ENCODE results near the gene NCL.

The NCL gene, protein sequence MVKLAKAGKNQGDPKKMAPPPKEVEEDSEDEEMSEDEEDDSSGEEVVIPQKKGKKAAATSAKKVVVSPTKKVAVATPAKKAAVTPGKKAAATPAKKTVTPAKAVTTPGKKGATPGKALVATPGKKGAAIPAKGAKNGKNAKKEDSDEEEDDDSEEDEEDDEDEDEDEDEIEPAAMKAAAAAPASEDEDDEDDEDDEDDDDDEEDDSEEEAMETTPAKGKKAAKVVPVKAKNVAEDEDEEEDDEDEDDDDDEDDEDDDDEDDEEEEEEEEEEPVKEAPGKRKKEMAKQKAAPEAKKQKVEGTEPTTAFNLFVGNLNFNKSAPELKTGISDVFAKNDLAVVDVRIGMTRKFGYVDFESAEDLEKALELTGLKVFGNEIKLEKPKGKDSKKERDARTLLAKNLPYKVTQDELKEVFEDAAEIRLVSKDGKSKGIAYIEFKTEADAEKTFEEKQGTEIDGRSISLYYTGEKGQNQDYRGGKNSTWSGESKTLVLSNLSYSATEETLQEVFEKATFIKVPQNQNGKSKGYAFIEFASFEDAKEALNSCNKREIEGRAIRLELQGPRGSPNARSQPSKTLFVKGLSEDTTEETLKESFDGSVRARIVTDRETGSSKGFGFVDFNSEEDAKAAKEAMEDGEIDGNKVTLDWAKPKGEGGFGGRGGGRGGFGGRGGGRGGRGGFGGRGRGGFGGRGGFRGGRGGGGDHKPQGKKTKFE

DNA sequence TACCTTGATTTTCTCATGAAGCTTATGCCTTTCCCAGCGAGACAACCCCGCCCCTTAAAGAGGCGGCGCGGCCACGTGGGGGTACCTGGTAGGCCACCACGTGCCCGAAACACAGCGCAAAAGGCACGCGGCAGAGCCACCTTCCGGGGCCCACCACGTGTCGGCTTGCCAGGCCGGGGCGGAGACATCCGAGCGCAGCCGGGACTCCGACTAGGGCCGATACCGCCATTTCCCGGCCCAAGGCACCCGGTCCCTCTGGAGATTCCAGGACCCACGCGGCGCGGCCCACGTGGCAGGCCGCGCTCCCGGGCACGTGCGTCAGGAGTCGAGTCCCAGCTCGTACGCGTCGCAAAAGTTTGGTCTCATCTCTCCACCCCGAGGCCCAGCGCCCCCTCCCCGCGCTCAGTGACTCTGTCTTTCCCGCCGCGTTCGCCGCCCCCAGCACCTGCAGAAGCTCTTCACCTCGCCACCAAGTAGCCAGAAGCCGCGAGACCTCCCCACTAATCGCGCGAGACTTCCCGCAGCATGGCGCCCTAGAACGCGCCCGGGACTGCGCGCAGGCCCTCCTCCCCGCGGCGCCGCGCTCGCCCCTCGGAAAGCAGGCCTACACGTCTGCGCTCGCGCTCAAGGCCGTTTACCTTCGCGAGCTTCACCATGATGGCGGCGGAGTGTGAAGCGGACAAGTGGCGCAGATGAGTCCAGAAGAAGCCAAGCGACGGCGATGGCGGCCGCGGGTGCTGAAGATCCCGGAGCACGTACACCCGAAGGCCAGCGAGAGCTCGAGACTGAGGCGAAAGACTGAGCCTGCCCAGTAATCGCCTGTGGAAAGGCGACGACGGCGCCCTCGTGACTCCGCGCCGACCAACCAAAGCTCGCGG is at the start of gene NCL:
TSS of gene NCL (minus strand) at position 787 of the 878 bp plus-strand sequence. CDS start at position 656, 131 bp downstream.
- peak; percentile 97 for DNase-seq

DNA sequence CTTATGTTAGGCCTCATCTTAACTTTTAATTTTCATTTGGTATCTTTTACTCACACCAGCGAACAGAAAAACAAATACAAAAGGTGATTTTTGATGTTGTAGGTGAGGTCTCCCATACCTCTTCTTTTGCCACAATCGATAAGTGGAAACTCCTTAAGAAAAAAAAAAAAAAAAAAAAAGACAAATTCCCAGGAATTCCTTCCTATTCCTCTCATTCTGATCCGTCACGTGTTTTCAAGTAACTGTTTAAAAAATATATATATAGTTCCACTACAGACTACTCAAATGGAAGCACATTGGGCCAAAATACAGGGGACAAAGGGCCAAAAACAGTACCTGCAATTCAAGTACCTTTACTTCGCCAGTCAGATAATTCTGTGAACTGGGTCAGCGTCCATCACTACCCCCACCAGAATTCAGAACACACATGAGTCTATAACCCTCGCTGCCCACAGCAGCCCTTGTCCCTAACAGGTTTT is 49.5 kb upstream of the NCL start:
- no peak for DNase-seq

DNA sequence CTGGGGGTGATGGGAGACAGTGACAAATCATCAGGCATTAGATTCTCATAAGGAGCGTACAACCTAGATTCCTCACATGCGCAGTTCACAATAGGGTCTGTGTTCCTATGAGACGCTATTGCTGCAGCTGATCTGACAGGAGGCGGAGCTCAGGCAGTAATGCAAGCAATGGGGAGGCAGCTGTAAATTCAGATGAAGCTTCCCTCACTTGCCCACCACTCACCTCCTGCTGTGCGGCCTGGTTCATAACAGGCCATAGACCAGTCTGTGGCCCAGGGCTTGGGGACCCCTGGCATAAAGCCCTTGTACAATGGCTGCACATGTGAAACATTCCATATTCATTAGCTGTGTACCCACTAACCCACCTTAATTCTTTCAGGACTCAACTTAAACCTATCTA is 47.9 kb upstream of the NCL start:
- no peak for DNase-seq

DNA sequence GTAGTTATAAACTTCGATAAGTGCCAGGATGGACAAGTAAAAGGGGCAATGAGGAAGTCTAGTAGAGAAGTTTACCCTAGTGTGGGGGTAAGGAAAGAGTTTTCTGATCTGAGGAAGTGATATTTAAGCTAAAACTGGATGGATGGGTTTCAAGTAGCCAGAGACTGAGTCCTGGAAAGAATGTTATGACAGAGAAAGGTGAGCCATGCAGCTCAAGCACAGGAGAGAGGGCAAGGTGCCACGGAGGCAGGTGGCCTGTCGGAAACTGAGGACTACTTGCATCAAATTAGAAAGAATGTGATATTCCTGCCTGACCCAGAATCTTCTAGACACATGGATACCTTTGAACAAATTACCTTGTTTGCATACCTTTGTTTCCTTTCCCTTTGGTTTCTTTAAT is 39.5 kb upstream of the NCL start:
- DNase-seq = no peak

DNA sequence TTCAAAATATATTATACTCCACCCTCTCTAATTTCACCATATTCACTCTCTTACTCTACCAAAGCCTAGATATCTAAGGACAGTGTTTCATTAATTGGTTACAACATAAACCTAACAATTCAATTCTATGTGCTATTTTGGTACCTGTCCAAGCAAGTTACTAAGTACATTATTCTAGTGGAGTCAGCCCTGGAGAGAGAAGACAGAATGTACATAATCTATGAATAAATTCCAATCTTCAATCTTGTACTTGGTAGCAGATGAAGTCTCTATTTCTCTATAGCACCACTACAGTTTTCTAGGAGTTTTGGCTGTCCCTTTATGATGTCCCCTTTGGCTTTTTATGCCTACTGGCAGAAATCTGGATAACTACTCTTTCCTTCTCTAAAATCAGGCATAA is 38.3 kb upstream of the NCL start:
- no peak for DNase-seq

DNA sequence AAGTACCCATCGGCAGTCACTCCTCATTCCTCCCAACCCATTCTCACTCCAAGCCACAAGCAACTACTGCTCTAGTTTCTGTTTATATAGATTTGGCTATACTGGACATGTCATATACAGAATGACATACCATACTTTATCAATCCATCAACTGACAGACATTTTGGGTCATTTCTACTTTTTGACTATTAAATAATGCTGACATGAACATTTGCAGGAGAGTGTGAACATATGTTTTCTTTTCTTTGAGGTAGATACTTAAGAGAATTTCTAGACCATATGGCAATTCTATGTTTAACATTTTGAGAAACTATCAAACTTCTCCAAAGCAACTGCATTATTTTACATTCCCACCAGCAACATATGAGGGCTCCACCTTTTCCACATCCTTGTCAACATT is 33.4 kb upstream of the NCL start:
- no peak for DNase-seq

DNA sequence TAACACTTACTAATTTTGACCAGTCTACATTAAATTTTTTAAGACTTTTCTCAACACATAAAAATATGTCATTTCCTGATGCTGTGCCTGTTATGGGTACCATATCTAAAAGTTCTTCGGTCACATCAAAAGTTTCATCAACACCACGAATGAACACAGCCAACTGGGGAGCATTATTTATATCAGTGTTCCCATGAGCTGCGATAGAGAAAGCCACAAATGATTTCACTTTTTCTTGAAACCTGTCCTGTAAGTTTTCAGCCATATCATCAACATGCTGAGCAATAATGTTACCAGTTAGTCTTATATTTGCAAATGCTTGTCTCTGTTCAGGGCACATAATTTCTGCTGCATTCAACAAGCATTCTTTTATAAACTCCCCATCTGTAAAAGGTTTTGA is 30.4 kb upstream of the NCL start:
- DNase-seq = no peak

DNA sequence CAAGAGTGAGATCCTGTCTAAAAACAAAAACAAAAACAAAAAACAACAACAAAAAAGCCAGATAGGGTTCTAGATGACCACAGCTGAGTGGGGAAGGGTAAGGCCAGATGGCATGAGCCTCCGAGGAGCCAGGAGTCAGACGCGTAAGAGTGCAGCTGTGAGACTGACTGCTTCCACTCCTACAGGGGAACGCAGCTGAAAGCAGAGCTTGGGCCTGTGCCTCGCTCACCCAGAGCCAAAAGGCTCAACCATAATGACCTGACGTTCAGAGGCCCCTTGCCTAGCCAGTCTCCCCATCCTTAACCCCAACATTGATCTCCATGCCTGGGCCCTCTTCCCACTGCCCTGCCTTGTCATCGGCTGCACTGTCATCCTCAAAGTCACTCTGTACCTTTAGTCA is 26.5 kb upstream of the NCL start:
- no peak for DNase-seq

DNA sequence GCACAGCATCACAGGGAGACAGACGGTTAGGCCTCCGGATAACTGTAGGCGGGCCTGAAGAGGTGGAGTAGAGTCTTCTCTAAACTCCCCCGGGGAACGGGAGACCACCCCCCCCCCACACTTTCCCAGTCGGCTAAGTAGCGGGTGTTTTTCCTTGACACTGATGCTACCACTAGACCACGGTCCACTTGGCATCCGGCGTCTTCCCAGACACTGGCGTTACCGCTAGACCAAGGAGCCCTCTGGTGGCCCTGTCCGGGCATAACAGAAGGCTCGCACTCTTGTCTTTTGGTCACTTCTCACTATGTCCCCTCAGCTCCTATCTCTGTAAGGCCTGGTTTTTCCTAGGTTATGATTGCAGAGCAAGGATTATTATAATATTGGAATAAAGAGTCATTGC is 25.7 kb upstream of the NCL start:
- DNase-seq = no peak

DNA sequence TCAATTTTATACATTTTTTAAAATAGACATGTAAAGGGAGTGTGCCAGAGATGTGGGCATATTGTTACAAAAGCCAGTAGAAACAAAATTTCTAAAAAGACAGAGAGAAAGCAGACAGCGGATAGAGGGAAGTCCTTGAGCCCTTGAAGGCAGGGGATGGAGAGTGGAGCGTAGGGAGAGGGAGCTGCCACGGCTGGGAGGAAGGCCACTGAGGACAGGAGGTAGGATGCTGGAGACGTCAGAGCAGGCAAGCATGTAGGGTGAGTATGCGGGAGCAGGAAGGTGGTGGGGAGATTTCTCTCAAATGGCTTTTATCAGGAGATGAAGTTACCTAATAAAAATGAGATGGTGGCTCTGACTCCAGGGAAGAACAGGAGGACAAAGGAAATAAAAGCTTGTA is 24.0 kb upstream of the NCL start:
- DNase-seq = no peak

DNA sequence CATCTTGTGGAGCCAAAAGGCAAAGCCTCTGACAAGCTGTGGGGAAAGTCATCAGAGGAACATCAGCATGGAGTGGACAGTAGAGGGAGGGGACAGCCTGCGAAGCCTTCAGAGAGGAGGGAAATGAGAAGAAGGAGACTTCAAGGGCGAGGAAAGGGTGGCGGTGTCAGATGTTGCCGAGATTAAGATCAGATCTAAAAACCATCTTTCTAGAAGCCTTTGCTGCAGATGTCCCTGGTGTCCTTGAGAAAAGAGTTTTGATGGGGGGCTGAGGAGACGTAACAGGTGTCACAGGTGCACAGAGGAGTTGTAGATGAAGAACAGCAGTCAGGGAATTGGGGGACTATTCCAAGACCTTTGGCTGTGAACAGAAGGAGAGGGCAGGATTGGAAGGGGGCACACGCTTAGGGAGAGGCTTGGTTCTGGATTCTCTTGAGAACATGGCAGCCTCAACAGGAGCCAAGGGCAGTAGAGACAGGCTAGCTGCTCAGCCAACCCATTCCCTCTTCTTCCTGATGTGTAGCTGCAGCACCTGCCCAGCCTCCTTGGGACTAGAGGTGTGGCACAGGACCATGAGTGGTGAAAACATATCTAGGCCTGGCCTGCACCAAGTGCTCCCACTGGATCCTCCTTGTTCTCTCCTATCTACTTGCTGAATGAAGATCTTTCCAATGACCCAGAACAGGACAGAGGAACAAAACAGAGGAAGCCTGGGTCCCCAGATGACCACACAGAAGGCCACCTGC is 22.7 kb upstream of the NCL start:
- DNase-seq = no peak

DNA sequence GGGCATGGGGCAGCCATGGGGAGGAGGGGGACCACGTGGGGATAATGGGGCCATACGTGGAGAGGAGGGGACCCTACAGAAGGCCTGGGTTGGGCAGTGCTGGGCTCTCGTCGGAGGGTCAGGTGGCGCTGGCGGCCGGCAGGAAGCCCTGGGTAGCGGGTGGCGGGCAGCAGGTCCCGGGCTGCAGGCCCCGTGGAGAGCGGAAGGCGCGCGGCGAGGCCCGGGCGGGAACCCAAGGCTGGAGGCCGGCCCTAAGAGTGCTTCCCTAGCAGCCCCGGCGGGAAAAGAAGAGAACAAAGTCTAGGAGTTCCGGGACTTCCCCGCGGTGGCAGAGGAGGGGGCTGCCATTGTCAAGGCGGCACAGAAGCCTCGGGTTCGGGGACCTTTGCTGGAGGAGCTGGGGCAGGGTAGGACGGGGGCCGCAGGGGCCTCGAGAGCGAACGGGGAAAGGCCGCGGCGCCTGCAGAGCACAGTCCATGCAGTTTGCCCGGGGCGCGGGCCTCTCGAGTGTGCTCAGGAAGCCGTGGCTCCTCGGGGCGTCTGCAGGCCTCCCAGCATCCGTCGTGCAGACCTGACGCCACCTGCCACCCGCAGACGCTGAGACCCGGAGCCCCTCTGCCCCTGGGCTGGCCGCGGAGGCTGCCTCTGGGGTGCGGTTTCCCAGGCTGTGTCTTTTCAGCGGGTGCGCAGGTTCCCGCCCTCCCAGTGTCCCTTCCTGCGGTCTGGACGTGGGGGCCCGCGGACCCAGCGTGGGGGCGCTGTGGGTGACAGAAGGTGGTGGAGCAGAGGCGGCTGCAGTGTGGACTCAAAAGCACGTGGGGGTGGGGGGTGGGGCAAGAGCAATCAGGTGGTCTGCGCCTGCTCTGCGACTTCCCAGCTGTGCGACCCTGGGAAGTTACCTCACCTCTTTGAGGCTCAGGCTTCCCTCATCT is 19.4 kb upstream of the NCL start:
- DNase-seq = peak; percentile 5

DNA sequence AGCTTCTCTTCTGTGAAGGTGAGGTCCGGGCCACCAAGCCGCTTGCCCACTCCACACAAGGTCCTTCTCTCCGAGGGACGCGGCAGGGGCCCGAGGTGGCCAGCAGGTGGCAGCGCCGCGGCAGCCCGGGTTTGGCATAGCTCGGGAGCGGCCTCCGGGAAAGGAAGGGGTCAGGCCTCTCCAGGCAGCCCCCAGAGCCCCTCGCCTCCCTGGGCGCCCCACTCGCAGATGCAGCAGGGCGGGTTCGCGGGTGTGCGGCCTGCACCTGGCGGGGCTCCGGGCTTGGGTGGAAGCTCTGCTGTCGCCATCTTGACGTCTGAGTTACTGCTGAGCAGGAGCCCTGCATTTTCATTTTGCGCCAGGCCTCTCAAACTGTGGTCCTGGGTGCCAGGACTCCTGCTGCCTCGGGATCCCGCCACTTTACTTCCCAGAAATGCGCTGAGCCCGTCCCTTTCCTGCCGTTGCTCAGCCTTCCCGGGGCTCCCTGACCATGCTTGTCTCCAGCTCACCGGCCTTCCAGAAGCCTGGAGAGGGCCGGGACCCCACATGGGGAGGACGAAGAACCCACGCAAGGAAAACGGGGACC is 18.6 kb upstream of the NCL start:
- DNase-seq = peak; percentile 41

DNA sequence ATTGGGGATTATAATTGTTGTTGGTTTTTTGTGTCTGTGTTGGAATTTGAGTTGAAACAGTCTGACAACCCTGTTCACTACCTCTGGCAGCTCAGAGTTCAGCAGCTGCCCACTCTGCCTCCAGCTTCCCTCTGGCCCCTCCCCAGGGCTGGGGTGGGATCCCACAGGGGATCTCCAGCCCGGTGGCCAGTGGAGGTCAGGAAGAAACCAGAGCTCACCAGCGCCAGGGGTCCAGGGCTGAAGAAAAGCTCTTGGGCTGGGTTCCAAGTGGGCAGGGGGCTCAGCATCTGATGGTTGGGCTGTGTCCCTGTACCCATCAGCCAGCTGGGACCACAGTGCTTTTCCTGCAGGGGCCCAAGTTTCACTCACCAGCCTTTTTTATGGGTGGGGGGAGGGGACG is 16.5 kb upstream of the NCL start:
- no peak for DNase-seq

DNA sequence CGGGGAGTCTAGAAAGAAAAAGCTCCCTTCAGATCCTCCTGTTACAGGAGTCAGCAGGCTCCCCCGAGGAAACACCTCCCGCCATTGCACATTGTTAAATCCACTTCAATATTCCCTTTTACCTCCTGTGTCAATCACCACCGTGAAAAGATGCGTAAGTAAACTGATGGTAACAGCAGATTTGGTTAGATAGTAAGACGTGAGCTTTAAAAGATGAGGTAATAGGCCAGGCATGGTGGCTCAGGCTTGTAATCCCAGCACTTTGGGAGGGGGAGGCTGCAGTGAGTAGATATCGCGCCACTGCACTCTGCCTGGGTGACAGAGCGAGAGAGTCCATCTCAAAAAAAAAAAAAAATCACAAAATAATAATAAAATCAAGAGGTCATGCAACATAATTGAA is 15.2 kb upstream of the NCL start:
- DNase-seq = no peak

DNA sequence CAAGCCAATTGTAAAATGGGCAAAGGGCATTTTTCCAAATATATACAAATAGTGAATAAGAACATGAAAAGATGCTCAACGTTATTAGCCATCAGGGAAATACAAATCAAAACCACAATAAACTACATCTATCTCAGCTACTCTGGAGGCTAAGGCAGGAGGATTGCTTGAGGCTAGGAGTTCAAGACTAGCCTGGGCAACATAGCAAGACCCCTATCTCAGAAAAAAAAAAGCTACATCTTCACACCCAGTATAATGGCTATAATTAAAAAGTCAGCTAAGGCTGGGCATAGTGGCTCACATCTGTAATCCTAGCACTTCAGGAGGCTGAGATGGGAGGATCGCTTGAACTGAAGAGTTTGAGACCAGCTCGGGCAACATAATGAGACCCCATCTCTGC is 12.6 kb upstream of the NCL start:
- no peak for DNase-seq

DNA sequence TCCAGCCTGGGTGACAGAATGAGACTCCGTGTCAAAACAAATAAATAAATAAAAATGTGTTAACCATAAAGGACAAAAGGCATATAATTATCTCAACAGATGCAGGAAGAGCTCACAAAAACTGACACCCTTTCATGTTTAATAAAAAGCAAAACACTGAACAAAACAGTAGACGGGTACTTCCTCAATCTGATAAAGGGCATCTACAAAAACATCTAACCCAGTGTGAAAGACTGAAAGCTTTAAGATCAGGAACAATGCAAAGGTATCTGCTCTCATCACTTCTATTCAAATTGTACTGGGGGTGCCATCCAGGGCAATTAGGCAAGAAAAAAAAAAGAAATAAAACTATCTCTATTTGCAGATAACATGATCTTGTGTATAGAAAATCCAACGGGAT is 11.7 kb upstream of the NCL start:
- DNase-seq = no peak

DNA sequence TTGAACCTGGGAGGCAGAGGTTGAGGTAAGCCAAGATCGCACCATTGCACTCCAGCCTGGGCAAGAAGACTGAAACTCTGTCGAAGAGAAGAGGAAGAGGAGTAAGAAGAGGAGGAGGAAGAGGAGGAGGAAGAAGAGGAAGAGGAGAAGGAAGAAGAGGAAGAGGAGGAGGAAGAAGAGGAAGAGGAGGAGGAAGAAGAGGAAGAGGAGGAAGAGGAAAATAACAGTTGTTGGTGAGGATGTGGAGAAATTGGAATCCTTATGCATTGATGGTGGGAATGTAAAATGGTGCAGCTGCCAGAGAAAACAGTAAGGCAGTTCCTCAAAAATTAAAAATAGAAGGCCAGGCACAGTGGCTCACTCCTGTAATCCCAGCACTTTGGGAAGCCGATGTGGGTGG is 8.5 kb upstream of the NCL start:
- DNase-seq = no peak

DNA sequence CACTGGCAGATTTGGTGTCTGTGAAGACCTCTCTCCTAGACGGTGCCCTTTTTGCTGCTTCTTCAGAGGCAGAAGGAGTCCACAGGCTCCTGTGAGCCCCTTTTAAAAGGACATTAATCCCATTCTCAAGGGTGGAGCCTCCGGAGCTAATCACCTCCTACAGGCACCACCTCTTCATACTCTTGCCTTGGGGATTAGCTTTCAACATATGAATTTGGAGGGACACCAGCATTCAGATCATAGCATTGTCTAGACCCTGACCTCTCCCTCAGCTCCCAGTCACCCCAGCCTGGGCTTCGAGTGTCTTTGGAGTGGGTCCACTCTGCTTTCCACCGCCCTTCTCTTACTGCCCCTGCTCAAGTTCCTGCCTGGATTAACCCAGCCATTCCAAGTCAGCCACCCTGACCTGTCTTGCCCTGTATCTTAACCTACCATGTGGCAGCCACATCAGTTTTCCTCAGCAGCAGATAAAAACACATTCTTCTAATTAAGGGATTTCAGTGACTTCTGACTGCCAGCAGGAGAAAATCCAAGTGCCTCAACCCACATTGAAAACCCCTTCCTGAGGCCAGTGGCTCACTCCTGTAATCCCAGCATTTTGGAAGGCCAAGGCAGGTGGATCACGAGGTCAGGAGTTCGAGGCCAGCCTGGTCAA is 6.1 kb upstream of the NCL start:
- DNase-seq = no peak

DNA sequence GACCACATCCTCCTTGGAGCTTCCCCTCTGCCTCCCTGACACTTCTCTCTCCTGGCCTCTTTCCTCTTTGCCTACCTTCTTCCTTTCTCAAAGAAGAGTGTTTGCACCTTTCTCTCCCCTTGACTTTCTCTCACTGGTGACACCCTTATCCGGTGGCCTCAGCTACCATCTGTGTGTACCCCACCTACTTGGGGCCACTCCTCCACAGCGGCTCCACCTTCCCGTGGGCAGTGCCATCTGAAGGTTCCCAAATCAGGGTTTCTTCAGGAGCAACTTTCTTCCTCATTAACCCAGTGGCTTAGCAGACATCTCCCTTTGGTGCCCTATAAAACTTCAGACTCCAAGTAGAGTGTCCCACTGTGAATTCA is 5.3 kb upstream of the NCL start:
- no peak for DNase-seq
